HG02840 (cell line): ENCODE measurements around the gene HSPA1B.
"Not testable (repeated sequence)": the region's sequence is repeated elsewhere in the genome, so short reads cannot be mapped to it uniquely, and the experiment has no call there.

ENCODE experiments used
- ATAC-seq: cut with Tn5 transposase; IDR thresholded peaks from one replicate; pipeline ENCODE4 v1.9.1; 2021; ENCODE audit warnings: mild to moderate bottlenecking, moderate library complexity, moderate number of reproducible peaks; ENCODE audit not compliant: unreplicated experiment, low FRiP score

Gene HSPA1B

GRCh38 chr6:31823592-31824196, 3.8 kb upstream of the HSPA1B start:
- ATAC-seq: not testable (repeated sequence)

DNA sequence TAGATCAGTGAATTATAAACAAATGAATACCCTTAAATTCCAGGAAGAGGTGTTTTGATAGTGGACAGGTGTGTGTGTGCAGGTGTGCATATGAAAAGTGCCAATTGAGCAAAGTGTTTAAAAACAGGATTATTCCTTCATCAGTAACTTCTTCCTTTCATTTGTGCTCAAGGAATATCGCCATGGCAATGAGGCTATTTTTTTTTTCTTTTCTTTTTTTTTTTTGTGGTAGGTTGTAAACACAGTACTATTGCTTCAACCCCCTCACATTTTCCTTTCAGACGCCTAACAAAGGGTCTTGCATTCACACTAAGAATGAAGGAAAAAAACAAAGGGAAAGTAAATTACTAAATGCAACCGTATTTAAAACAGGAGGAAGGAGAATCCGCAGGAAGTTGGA, 2.0 kb upstream of the HSPA1B start:
- ATAC-seq: no peak

DNA sequence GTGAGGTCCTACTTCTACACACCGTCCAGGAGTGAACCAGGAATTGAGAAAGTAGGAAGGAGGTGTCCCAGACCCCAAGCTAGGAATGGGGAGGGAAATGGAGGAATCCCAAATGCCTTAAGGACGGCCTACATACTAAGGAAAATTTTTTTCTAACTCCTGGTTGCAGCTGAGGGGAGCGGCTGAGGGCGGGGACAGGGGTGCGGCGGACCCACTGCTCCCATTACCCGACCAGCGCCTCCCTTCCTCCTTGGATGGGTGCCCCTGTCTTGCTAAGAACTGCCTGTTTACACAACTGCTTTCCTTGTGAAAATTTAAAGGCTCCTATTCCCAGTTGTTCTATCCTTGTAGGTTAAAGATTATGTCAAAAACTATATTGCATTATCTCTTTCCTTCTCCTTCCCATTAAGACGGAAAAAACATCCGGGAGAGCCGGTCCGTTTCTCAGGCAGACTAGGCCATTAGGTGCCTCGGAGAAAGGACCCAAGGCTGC, 699 bp upstream of the HSPA1B start:
- no peak for ATAC-seq

DNA sequence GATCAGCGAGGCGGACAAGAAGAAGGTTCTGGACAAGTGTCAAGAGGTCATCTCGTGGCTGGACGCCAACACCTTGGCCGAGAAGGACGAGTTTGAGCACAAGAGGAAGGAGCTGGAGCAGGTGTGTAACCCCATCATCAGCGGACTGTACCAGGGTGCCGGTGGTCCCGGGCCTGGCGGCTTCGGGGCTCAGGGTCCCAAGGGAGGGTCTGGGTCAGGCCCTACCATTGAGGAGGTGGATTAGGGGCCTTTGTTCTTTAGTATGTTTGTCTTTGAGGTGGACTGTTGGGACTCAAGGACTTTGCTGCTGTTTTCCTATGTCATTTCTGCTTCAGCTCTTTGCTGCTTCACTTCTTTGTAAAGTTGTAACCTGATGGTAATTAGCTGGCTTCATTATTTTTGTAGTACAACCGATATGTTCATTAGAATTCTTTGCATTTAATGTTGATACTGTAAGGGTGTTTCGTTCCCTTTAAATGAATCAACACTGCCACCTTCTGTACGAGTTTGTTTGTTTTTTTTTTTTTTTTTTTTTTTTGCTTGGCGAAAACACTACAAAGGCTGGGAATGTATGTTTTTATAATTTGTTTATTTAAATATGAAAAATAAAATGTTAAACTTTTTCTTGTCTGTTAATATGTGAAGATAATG, 2.2 kb downstream of the HSPA1B start:
- no peak for ATAC-seq

- no peak for ATAC-seq
Measured at GRCh38 chr6:31830886-31831335, 3.4 kb downstream of the HSPA1B start.

GRCh38 chr6:31831350-31832215, 4.0 kb downstream of the HSPA1B start:
- ATAC-seq: no peak

DNA sequence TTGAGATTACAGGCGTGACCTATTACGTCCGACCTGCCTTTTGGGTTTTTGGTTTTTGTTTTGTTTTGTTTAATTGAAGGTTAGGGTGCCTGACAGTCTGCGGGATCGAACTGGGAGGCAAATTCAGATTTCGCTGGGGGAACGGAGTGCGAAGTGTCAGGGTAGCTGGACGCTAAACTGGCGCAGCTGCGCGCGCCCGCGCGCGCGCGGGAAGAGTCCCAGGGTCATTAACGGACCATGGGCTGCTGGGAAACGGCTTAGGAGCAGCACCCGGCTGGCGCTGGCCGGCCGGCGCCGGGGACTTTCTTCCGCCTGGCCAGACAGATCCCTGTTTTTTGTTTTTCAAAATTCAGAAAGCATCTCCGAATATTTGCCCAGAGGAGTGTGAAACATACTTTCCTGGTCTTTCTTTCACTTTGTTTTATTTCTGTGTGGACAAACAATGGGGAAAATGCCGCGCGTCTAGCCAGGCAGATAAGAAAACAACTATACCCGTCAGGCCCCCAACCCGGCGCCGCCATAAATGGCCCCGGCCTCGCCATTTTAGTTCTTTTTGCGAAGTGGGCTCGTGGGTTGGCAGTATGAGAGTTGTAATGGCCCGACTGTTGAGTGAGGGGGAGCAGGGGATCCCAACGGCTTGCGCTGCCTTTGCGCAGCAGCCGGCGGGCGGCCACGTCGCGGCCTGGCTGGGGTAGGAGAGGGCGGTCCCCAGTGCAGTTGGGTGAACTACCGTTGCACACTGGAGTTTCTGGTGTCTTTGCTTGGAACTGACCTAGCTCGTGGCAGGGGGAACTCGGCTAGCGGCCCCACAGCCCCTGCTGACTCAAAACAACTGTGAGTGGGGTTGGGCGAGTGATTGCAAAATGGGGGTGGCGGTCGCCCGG, 7.1 kb downstream of the HSPA1B start:
- ATAC-seq: no peak

DNA sequence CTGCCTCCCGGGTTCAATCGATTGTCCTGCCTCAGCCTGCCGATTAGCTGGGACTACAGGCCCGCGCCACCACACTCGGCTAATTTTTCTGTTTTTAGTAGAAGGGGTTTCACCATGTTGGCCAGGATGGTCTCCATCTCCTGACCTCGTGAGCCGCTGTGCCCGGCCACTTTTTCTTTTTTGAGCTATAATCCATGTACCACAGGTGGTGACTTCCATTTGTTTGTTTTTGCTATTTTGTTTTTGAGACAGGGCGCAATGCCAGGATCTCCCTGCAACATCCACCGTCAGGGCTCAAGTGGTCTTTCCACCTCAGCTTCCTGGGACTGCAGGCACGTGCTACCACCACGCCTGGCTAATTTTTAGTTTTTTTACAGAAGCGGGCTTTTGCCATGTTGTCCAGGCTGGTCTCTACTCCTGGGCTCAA, 8.5 kb downstream of the HSPA1B start:
- ATAC-seq: no peak

GRCh38 chr6:31836474-31837368, 9.2 kb downstream of the HSPA1B start:
- no peak for ATAC-seq

- ATAC-seq: no peak
Measured at GRCh38 chr6:31837369-31838113, 10.0 kb downstream of the HSPA1B start.

DNA sequence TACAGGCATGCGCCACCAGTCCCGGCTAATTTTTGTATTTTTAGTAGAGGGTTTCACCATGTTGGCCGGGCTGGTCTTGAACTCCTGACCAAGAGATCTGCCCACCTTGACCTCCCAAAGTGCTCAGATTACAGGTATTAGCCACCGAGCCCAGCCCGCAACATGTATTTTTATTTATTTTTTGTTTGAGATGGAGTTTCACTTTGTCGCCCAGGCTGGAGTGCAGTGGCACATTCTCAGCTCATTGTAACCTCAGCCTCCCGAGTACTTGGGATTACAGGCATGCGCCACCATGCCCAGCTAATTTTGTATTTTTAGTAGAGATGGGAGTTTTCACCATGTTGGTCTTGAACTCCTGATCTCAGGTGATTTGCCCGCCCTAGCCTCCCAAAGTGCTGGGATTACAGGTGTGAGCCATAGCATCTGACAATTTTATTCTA, 10.6 kb downstream of the HSPA1B start:
- ATAC-seq: not testable (repeated sequence)

DNA sequence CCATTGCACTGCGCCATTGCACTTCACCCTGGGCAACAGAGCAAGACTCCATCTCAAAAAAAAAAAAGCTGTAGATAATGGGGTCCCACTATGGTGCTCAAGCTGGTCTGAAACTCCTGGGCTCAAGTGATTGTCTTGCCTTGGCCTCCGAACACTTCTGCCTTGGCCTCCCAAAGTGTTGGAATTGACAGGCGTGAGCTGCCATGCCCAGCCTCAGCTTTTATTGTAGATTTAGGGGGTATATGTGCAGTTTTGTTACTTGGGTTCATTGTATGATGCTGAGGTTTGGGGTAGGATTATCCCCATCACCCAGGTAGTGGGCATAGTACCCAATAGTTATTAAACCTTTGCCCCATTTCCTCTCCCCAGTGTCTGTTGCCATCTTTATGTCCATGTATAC, 11.4 kb downstream of the HSPA1B start:
- ATAC-seq: no peak

- ATAC-seq: not testable (repeated sequence)
Measured at GRCh38 chr6:31839779-31840126, 12.2 kb downstream of the HSPA1B start.

DNA sequence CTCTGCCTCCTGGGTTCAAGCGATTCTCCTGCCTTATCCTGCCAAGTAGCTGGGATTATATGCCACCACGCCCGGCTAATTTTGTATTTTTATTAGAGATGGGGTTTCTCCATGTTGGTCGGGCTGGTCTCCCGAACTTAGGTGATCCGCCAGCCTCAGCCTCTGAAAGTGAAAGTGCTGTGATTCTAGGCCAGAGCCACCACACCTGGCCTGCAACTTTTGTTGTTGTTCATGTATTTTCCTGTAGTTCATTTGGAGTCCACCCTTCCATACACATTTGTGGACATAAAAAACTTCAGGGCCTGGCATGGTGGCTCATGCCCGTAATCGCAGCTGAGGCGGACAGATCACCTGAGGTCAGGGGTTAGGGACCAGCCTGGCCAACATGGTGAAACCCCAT, 14.5 kb downstream of the HSPA1B start:
- ATAC-seq: no peak

DNA sequence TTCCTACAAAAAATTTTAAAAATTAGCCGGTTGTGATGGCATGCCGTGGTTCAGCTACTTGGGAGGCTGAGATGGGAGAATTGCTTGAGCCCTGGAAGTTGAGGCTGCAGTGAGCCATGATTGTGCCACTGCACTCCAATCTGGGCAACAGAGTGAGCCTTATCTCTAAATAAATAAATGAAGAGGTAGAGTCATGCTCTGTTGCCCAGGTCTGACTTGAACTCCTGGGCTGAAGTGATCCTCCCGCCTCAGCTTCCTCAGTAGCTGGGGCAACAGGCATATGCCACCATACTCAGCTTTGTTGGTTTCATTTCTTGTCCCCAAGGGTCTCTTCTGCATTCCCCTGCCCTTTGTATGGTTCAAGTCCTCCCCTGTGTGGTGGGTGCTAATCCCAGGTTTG, 17.0 kb downstream of the HSPA1B start:
- ATAC-seq: no peak

DNA sequence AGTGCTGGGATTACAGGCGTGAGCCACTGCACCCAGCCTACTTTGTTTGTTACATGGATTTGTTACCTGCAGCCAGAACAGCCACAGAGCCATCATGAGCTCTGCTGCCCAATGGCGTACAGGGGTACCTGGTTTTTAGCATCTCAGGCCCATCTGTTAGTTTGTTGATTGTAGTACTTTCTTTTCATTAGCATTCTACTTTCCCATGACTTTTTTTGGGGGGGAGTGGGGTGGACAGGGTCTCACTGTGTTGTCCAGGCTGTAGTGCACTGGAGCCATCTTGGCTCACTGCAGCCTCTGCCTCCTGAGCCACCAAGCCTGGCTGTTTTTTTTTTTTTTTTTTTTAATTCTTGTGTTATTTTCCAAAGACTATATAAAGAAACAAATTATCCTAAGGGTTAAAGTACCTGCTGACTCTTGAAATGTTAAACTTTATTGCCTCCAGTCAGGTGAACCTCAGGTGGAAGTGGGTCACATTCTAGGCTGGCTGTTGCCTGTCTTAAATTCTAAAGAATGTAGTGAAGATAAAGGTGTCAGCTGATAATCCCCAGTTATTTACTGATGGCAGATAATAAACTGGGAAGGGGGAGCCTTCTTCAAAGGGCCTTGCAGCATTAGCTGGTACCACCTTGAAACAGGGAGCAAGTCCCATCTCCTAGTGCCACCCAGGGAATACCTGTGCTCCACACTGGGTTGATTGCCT, 19.9 kb downstream of the HSPA1B start:
- ATAC-seq: no peak

GRCh38 chr6:31850765-31851484, 23.4 kb downstream of the HSPA1B start:
- ATAC-seq: no peak
